IPS-18c (cell line): ENCODE measurements around the gene YLPM1.

Source experiments
- H3K4me3 ChIP-seq: 2 replicates; pipeline ENCODE4 v1.7.0; 2013; ENCODE audit warnings: low read depth, mild to moderate bottlenecking, low read length, moderate library complexity; ENCODE audit not compliant: insufficient read depth
- H3K9me3 ChIP-seq: one replicate; pipeline ENCODE4 v1.6.1; 2013; ENCODE audit warnings: mild to moderate bottlenecking, low read length, moderate library complexity; ENCODE audit not compliant: control insufficient read depth, insufficient read depth

Gene YLPM1

DNA sequence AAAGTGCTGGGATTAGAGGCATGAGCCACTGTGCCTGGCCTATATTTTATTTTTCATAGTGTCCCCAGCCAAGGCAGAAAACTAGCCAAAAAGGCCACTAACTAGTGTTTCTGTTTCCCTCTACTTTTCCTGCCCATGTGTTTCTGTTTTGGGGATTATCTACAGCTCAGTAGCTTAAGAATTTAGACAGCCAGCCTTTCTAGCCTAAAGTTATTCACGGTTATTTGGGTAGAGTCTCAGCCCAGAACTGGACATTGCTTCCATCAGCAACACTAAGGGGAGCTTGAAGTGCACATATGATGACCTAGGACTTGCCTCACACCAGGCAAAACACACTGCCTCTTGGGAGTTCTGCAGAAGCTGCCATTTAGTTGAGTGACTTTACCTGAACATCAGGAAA, 94.9 kb downstream of the YLPM1 start:
- Histone ChIP-seq H3K9me3 (no peaks in the 10 kb centered on the region), H3K4me3 (no peak overlapping the region)

GRCh38 chr14:74859757-74860552, 96.8 kb downstream of the YLPM1 start:
- H3K9me3 ChIP-seq = no peaks in the 10 kb centered on the region
- no peak overlapping the region for H3K4me3 ChIP-seq

DNA sequence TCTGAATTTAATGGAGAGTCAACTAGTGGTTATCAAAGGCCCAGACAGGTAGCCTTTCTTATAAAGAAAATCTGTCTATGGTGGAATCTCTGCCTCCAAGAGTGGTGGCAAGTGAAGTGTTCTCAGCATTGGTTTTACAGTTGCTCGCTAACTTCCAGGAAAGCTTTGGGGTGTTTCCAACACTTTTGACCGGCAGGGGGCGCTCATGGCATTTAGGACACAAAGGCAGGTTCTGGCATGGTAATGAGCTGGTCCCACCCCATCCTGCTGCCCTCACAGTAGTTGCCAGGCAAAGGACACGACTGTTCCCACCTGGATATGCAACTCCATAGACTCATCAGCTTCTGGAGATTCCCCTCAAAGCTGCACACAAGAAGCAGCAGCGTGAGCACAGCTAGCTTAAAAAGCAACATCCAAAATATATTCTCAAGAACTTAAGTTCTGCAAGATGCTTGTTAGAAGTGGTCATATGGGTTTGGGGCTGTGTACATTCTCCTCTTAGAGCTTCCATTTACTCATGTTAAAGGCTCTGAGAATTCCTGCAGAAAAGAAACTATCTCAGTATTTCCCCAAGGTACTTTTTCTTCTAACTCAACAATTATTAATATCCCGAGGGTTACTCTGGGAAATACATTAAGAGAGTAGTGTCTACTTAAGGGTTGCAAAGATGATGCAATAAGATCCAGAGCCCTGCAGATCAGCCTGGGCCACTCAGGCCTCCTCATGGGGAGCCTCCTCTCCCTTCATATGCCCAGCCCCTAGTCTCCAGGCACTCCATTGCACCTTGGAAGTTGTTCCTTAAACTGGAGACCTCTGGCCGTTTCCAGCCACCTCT, 98.0 kb downstream of the YLPM1 start:
- no peak overlapping the region for H3K4me3 ChIP-seq
- H3K9me3 ChIP-seq = no peaks in the 10 kb centered on the region

- no peak overlapping the region for H3K4me3 ChIP-seq
- H3K9me3 ChIP-seq = no peaks in the 10 kb centered on the region
Measured at GRCh38 chr14:74861734-74862090, 98.6 kb downstream of the YLPM1 start.

GRCh38 chr14:74863274-74863673, 100.2 kb downstream of the YLPM1 start:
- Histone ChIP-seq H3K9me3 (no peaks in the 10 kb centered on the region), H3K4me3 (no peak overlapping the region)

GRCh38 chr14:74864198-74864597, 101.1 kb downstream of the YLPM1 start:
- H3K9me3 ChIP-seq = no peaks in the 10 kb centered on the region

DNA sequence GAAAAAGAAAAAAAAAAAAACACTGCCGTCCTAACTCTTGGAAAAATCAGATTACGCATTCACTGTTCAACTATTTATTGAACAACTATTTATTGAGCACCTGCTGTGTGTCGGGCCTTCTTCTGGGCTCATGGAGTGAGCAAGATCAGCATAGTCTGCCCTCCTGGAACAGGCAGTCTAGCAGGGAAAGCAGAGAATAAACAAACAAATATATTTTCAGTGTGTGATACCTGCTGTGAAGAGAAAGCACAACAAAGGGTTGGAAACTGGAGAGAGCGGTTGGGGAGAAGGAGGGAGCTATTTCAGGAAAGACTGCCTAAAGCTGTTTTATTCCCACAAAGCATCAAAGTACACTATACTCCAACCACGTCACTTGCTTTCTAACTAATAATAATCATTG, 102.0 kb downstream of the YLPM1 start:
- no peaks in the 10 kb centered on the region for H3K9me3 ChIP-seq

More at GRCh38 chr14:74864198-74864597, 101.1 kb downstream of the YLPM1 start:
- no peak overlapping the region for H3K4me3 ChIP-seq

GRCh38 chr14:74866708-74867389, 103.7 kb downstream of the YLPM1 start:
- Histone ChIP-seq H3K4me3 (no peak overlapping the region), H3K9me3 (no peaks in the 10 kb centered on the region)

More for the DNA sequence above, 102.0 kb downstream of the YLPM1 start:
- H3K4me3 ChIP-seq = no peak overlapping the region

- H3K9me3 ChIP-seq = no peaks in the 10 kb centered on the region
- H3K4me3 ChIP-seq = no peak overlapping the region
Measured at GRCh38 chr14:74867673-74868072, 104.6 kb downstream of the YLPM1 start.

- Histone ChIP-seq H3K4me3 (no peak overlapping the region), H3K9me3 (no peaks in the 10 kb centered on the region)
Measured at GRCh38 chr14:74868739-74869138, 105.6 kb downstream of the YLPM1 start.

GRCh38 chr14:74871819-74872218, 108.7 kb downstream of the YLPM1 start:
- Histone ChIP-seq H3K4me3 (no peak overlapping the region), H3K9me3 (no peaks in the 10 kb centered on the region)

DNA sequence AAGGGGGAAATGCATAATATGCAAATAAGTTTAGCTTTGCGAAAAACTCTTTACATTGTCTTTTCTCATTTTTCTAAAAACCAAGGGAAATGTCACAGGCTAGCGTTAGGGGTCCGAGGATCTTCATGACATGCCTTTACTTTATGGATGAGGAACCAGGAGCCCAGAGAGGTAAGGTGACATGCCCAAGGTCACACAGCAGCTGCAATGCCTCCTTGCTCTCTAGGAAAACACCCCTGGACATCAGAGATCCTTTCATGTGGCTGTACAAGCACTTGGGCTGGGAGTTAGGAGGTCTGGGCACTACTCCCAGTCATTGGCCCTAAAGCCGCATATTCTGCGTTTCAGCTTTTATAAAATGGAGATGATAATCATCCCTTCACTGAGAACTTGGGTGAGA, 112.1 kb downstream of the YLPM1 start:
- H3K4me3 ChIP-seq = no peak overlapping the region
- no peaks in the 10 kb centered on the region for H3K9me3 ChIP-seq

DNA sequence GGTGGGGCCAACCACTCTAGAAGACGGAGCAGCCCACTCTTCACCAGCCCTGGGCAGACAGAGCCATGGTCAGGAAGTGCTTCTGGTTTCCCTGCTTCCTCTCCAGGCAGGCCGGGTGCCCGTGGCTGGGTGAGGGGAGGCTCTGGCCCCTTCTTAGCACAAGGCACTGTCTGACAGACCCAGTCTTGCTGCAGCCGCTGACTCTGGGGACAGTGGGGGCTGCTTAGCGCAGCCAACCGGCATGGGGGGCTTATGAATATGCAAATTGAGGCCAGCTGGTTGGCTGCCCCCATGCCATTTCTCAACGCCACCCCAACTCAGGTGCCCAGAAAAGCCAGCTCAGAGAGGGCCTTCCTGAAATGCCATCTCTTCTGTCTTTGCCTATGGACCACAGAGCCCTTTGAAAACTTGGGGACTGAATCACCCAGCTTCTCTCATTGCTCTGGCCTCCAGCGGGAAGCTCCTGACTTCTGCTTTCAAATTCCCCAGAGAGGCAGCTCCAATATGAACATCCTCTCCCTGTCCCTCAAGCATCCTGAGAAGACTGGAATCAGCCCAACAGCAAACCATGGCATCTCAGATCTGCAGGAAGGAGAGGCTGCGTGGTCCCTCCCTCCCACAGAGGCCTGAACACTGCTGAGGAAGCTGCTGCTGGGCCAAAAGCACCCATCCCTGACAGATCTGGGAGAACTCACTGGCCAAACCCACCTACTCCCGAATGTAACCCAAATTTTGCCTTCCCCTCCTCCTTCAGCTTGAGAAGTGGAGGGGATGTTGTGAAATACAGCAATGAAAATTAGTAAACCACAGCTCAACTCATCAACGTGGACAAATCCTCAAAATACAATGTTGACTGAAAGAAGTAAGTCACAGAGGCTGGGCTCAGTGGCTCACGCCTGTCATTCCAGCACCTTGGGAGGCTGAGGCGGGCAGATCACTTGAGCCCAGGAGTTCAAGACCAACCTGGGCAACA, 113.1 kb downstream of the YLPM1 start, which contains the start of gene PROX2:
TSS of gene PROX2 (minus strand) at position 205 of the 973 bp plus-strand sequence. CDS start 12,311 bp downstream, outside the sequence.
- Histone ChIP-seq H3K4me3 (no peak within 1 kb of the TSS), H3K9me3 (no peaks in the 10 kb centered on the region)

GRCh38 chr14:74879427-74880182, 116.5 kb downstream of the YLPM1 start:
- no peak overlapping the region for H3K4me3 ChIP-seq
- H3K9me3 ChIP-seq = no peaks in the 10 kb centered on the region

GRCh38 chr14:74881431-74882102, 118.5 kb downstream of the YLPM1 start, which contains the start of gene DLST:
Gene DLST, plus strand, starts transcription at chr14:74881916. Its CDS starts 38 bp downstream, at chr14:74881954.
- Histone ChIP-seq H3K9me3 (no peaks in the 10 kb centered on the region), H3K4me3 (peak within 1 kb of the TSS; percentile 96)
